Limb (tissue), 2 donors: ENCODE data around the gene MYOD1.

Source experiments
- DNase-seq, 2 donors: peaks; one replicate each; pipeline ENCODE4 v3.0.0-alpha.2; 2016; ENCODE audit errors: extremely low spot score in 2 of 2

Gene MYOD1

DNA sequence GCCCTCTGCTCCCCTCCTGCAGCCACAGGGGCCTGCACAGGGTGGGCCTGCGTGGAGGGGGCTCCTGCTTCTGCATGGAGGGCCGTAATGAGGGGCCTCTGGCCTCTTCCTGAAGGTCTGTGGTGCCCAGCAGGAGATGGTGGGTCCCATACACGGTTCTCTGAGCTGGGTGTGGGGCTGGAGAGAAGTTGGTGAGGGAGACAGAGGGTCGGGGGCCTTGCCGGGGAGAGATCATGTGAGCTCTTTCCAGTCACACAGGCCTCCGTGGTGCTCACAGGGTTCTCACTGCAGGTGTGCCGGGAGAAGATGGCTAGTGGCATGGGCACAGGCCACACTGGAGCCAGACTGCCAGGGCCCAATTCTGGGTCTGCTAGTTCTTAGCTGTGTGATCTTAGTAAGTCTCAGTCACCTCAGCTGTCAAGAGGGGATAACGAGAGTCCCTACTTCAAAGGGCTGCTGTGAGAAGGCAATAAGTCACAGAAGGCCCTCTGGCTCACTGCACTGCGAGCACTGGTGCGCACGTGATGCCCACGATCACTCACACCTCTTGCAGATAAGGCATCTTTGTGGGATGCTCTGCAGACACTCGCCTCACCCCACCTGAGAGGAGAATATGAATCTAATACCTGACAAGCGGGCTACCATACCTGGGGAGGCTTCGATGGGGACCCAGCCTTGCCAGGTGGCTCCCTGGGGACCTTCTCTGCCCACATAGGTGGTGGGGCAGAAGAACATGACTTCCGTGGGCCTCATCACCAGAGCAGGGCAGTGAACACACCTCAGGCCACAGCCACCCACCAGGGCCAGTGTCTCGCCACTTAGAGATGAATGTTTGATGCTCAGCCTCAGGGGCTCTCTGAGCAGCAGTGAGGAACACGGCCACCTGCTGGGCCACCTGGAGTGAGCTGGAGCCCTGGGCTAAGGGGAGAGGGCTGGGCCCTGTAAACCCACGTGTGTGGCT is 29.7 kb downstream of the MYOD1 start:
- peak in 1 of 2 donors; percentile 21 for DNase-seq

DNA sequence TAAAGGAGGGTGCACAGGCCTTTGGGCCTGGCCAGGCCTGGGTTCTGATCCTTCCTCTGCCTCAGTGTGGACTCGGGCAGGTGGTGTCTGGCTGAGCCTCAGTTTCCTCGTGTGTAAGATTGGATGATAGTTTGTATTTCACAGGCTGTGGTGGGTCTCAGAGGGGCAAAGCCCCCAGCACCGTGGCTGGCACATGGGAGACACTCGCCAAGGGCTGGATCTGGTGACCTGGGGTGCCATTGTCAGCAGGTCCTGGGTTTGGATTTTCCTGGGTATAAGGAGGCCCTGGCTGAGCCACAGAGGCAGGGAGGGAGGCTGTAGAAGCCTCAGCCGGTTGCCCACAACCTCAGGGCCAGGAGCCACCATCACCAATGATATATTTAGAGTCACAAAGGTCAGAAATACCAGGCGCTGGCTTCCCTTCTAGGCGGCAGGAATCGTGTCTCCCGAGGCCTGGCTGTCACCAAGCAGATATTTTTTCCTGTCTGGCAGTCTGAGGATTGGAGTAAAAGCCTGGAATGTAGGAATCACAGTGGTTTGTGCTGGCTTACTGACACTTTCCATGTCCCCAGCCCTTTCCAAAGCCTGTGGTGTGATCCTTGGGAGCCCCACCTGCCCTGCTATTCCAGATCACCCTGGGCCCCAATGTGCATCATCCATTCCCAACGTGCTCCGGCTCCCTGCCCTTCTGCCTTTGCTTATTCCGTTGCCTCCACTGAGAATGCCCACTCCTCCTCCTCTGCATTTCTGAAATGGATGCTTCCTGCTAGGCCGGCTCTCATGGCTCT is 30.8 kb downstream of the MYOD1 start:
- DNase-seq, result peak in 1 of 2 donors; percentile 14

DNA sequence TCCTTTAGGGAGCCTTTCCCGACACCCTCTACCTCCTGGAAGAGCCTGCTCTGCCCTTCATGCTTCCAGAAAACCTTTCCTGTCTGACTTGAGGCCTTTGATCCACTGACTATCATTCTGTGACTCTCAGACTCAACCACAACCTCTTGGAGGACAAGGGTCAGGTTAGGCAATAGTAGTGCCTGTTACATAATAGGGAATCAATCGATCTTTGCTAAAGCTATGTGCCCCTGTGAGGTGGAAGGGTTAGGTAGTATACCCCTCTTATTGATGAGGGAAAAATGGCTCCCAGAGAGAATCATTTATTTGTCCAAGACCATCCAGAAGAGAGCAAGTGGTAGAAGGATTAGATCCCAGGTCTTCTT is 31.4 kb downstream of the MYOD1 start:
- DNase-seq, result peak in 1 of 2 donors; percentile 9

GRCh38 chr11:17751558-17751957 is 32.2 kb downstream of the MYOD1 start:
- no peak for DNase-seq

GRCh38 chr11:17752144-17752543 is 32.8 kb downstream of the MYOD1 start:
- DNase-seq, result no peak

DNA sequence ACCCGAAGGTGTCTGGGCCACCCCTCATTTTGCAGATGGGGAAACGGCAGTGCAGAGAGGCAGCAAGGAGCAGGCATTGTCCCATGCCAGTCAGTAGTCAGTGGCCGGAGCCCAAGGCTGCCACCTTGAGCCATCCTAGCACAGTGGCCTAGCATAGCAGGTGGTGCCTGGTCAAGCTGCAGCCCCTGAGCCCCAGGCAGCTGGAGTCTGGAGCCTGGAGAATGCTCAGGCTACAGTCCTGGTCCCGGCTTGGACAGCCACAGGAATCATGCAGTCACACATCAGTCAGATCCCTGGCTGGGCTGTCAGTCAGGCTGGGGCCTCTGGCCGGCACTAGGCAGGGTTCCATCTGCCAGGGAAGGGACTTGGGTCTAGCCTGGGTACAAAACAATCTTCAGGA is 33.8 kb downstream of the MYOD1 start:
- DNase-seq, result no peak

- DNase-seq, result no peak
Observed at GRCh38 chr11:17753641-17754040, 34.3 kb downstream of the MYOD1 start.

- DNase-seq, result no peak
Observed at GRCh38 chr11:17755891-17756290, 36.5 kb downstream of the MYOD1 start.

- no peak for DNase-seq
Observed at GRCh38 chr11:17760102-17761029, 41.0 kb downstream of the MYOD1 start.

DNA sequence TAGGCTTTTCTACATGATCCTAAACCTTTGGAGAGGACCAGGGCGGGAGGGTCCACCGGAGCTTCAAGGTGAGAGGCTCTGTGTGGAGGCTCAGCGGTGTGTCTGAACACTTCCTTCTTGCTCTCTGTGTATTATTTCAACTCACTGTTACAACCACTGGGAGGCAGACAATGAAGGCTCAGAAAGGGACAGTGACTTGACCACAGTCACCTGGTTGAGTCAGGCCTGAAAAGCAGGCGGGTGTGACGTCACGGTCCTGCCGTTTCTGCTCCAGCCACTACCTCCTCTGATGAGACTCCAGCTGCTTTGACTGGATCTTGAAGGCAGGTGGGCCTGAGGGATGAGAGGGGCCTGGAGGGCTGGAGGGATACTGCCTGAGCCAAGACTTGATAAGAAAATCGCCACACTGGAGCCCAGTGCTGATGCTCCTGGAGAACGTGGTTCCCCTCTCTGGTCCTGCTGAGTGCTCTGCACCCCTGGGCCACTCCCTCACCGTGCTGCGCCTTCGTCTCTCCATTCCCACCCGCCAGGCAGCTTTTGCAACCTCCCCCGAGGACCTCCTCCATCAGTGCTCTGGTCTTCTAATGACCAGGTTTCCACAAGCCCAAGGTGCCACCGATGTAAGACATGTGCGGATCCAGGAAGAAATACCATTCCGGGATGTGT is 43.1 kb downstream of the MYOD1 start:
- no peak for DNase-seq

DNA sequence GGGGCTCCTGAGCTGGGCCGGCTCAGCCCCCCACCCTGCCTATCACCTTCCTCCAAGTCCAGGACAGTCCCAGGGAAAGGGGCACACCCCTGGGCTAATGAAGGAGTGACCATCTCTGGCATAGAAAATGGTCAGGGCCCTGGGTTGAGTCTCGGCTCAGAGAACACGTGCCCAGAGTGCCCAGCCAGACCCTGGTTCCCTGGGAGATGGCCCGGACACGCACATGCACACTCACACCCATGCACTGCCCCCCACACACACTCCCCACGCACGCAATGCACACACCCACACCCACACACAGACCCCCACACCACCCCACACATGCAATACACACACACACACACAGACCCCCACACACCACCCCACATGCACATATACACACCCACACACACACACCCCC is 43.9 kb downstream of the MYOD1 start:
- DNase-seq, result no peak

DNA sequence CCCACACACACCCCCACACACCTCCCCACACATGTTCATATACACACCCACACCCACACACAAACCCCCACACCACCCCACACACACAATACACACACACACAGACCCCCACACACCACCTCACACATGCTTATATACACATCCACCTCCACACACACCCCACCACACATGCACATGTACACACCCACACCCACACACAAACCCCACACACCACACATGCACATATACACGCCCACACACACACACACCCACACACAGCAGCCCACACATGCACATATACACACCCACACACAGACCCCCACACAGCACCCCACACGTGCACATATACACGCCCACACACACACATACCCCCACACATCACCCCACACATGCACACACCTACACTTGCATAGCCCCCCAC is 44.3 kb downstream of the MYOD1 start:
- no peak for DNase-seq

DNA sequence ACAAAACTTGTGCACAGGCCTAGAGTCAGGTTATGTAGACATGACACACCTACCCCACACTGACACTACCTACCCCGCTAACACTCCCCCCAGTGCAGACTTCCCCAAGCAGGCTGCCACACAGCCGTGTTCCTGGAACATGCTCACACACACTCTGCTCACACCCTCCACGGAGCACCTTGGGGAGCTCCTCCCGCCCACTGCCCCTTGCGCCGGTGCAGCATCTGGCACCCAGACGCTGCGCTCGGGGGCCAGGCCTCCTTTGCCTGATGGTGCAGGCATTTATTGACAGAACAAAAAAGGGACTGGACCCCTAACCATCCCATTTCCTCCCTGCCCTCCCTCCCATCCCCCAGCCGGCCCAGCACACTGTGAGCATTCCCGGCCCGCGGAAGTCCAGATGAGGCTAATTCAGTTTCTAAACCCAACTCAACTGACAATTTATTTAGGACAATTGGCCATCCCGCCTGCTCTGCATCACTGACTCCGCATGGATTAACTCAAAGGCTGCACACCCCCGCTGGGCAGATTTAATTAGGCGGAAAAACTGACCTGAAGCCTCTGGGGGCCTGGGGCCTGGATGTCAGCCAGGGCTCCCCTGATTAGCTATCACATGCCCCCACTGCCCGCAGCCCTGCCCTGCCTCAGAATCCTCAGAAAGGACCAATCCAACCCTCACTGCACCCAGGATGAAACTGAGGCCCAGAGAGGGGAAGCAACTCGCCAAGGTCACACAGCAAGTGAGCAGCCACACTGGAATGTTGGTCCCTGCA is 45.3 kb downstream of the MYOD1 start:
- DNase-seq, result no peak

DNA sequence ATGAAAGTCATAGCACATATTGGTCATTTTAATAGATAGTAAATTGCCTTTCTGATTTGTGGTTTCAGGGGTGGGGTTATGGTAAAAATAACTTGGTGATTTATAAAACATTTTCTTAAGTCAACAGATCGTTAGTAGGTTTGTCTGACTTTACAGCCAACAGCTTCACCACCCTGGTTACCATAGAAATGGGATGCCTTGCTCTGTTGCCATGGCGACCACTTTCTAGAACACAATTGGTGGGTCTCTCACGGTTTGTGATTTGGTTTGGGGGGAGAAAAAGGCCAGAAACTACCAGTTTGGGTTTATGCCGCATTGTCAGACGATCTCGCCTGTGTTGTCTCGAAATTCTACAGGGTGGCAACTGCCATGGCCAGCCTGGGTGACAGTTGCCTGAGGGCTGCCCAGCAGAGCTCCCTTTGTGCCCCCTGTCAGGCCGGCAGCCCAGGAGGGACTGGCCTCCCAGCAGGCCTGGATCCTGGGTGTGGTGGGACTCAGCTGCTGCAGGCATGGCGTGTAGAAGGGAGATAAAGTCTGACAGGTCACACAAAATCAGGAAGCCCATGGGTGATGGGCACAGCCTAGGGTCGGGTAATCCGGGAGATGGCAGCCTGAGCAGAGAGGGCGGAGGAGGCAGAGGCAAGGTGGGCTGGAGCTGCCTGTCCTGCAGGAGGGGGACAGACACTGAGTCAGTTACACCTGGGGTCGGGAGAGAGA is 46.1 kb downstream of the MYOD1 start:
- peak in 1 of 2 donors; percentile 50 for DNase-seq

DNA sequence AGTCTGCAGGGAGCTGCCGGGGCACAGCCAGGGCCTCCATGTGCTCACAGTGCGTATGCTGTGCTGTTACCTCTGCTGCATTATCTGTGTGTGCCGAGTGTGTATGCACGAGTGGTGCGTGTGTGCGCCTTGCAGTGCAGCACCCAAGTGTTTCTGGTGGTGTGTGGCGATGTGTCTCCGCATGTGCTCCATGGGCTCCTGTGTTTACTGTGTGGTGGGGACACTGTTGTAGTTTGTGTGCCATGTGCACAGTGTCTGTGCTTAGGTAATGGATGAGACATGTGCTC is 46.6 kb downstream of the MYOD1 start:
- no peak for DNase-seq

GRCh38 chr11:17766590-17766989 is 47.2 kb downstream of the MYOD1 start:
- DNase-seq, result no peak

- DNase-seq, result no peak
Observed at GRCh38 chr11:17767301-17767885, 48.0 kb downstream of the MYOD1 start.

DNA sequence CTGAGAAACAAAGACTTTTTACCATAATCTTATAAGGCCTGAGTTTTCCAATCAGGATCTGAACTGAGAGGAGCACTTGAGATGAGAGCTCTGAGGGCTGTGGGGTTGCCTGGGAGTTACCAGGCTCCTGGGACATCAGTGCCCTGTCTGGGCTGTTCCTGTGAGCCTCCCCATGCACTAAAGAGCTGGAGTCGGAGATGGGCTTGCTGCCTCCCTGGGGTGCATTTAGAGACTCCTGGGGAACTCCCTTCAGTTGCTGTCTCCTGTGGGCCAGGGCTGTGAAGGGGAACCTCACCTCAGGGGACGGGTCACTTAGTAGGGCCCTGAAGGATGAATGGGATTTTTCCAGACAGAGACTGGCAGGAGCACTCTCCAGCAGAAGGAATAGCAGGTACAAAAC is 48.5 kb downstream of the MYOD1 start:
- no peak for DNase-seq

GRCh38 chr11:17768547-17768946 is 49.2 kb downstream of the MYOD1 start:
- DNase-seq, result no peak
